Esophagus muscularis mucosa (tissue), 4 donors: ENCODE results near the gene LAMTOR5. TPM values are rescaled to one million over a fixed set of nuclear protein-coding genes. Genes with fewer than 3 reads are reported as not detected.

Source experiments
- DNase-seq: peaks from one replicate; pipeline ENCODE4 v3.0.0-alpha.2; 2017; ENCODE audit errors: extremely low spot score
- H3K27ac ChIP-seq, 4 donors: fragments of 200-600 bp; sonication (generic); replicated peaks in 1 of 4; 1 replicate in 3 of 4; 2 replicates in 1 of 4; pipeline ENCODE4 v1.5.1; 2016 to 2019; ENCODE audit warnings: mild to moderate bottlenecking in 1 of 4
- H3K27me3 ChIP-seq, 4 donors: fragments of 200-600 bp; sonication (generic); one replicate each; pipeline versions ENCODE4 v1.5.1 to v1.6.0; 2016 to 2019
- H3K36me3 ChIP-seq, 4 donors: fragments of 200-600 bp; sonication (generic); one replicate each; pipeline ENCODE4 v1.5.1; 2016 to 2019
- H3K4me1 ChIP-seq, 4 donors: fragments of 200-600 bp; sonication (generic); one replicate each; pipeline ENCODE4 v1.5.1; 2016 to 2019
- H3K4me3 ChIP-seq, 4 donors: fragments of 200-600 bp; sonication (generic); 1 replicate in 2 of 4; 2 replicates in 2 of 4; pipeline ENCODE4 v1.5.1; 2016 to 2019; ENCODE audit warnings: mild to moderate bottlenecking in 4 of 4, moderate library complexity in 1 of 4
- H3K9me3 ChIP-seq, 4 donors: fragments of 200-600 bp; sonication (generic); 1 replicate in 3 of 4; 2 replicates in 1 of 4; pipeline ENCODE4 v1.5.1; 2016 to 2019
- CTCF ChIP-seq, 3 experiments: fragments of 200-600 bp in 2 of 3; fragments of 450-650 bp in 1 of 3; sonication (generic) in 2 of 3; IDR thresholded peaks; one replicate each; pipeline ENCODE4 v1.5.1; 2017 to 2019; ENCODE audit warnings: antibody characterized with exemption in 3 of 3, mild to moderate bottlenecking in 2 of 3, moderate library complexity in 1 of 3
- EP300 ChIP-seq: sonication (generic); formaldehyde crosslinking; IDR thresholded peaks from one replicate; pipeline ENCODE4 v1.6.1; 2017; ENCODE audit warnings: antibody characterized with exemption
- POLR2A ChIP-seq: fragments of 450-650 bp; IDR thresholded peaks from one replicate; pipeline ENCODE4 v1.6.1; 2017; ENCODE audit warnings: antibody characterized with exemption, moderate library complexity, mild to moderate bottlenecking, low read depth
- POLR2AphosphoS5 ChIP-seq, 2 donors: sonication (generic); formaldehyde crosslinking; IDR thresholded peaks; one replicate each; pipeline ENCODE4 v1.6.1; 2017; ENCODE audit warnings: antibody characterized with exemption in 2 of 2
- WGBS: methylation state at CpG from one replicate; pipeline ENCODE4 v1.1.5; 2018; 5-methylcytosine and 5-hydroxymethylcytosine counted together
- intact Hi-C: fragments of 100-400 bp; cut with DNase I; formaldehyde crosslinking; loops from one replicate; pipeline ENCODE4 v1.15.1; 2023
- total RNA-seq, 4 donors: library from RNA; depleted of rRNA; stranded (reverse); fragments of >200 nt; gene quantifications; one replicate each; pipeline versions ENCODE4 v1.1.0 to v1.2.1, GENCODE V29; 2016

LAMTOR5 gene
- total RNA-seq, 4 donors from 2014 or later = 59.9 to 113 (median 71.0) TPM

GRCh38 chr1:110433213-110433612 lies 25.7 kb upstream of the LAMTOR5 start:
- Histone ChIP-seq H3K4me1 (no peaks in the 10 kb centered on the region), H3K27ac (no peak overlapping the region), H3K36me3 (no peaks in the 10 kb centered on the region), H3K9me3 (no peaks in the 10 kb centered on the region), H3K27me3 (peaks cover 0 to 21% (median 0%) of the 10 kb centered on the region in 4 donors), H3K4me3 (no peak overlapping the region)
- TF ChIP-seq CTCF (IDR thresholded peaks at IDR 0.05) (no peak), EP300 (no peak), POLR2AphosphoS5 (IDR thresholded peaks at IDR 0.05) (no peak), POLR2A (no peak)
- whole genome bisulfite sequencing = 82% methylated on average over 2 of the region's 2 CpGs
- DNase-seq = no peak
- intact Hi-C loops = no loop called here

GRCh38 chr1:110430901-110431300 lies 23.4 kb upstream of the LAMTOR5 start:
- H3K36me3 ChIP-seq = no peaks in the 10 kb centered on the region
- no peaks in the 10 kb centered on the region for H3K9me3 ChIP-seq
- TF ChIP-seq CTCF (IDR thresholded peaks at IDR 0.05) (no peak), EP300 (no peak), POLR2AphosphoS5 (IDR thresholded peaks at IDR 0.05) (no peak), POLR2A (no peak)
- 78% methylated on average over 4 of the region's 4 CpGs for WGBS
- DNase-seq = no peak
- no peaks in the 10 kb centered on the region for H3K4me1 ChIP-seq
- H3K4me3 ChIP-seq = no peak overlapping the region
- no peak overlapping the region for H3K27ac ChIP-seq
- peaks cover 0 to 21% (median 0%) of the 10 kb centered on the region in 4 donors for H3K27me3 ChIP-seq
- intact Hi-C loops = no loop called here

- no peaks in the 10 kb centered on the region for H3K9me3 ChIP-seq
- TF ChIP-seq EP300 (no peak), POLR2A (no peak), CTCF (IDR thresholded peaks at IDR 0.05) (no peak), POLR2AphosphoS5 (IDR thresholded peaks at IDR 0.05) (no peak)
- no peak for DNase-seq
- 80% methylated on average over 6 of the region's 6 CpGs for WGBS
- no peaks in the 10 kb centered on the region for H3K4me1 ChIP-seq
- no peaks in the 10 kb centered on the region for H3K36me3 ChIP-seq
- peaks cover 0 to 21% (median 0%) of the 10 kb centered on the region in 4 donors for H3K27me3 ChIP-seq
- no peak overlapping the region for H3K27ac ChIP-seq
- intact Hi-C loops = no loop called here
- no peak overlapping the region for H3K4me3 ChIP-seq
Measured at GRCh38 chr1:110430366-110430765, 22.9 kb upstream of the LAMTOR5 start.

GRCh38 chr1:110428946-110429345 lies 21.5 kb upstream of the LAMTOR5 start:
- peaks cover 0 to 4% (median 0%) of the 10 kb centered on the region in 4 donors for H3K4me1 ChIP-seq
- WGBS = 74% methylated on average over 4 of the region's 4 CpGs
- intact Hi-C loops = no loop called here
- no peaks in the 10 kb centered on the region for H3K36me3 ChIP-seq
- no peaks in the 10 kb centered on the region for H3K9me3 ChIP-seq
- no peak overlapping the region for H3K27ac ChIP-seq
- H3K27me3 ChIP-seq = peaks cover 0 to 21% (median 0%) of the 10 kb centered on the region in 4 donors
- TF ChIP-seq POLR2AphosphoS5 (IDR thresholded peaks at IDR 0.05) (no peak), EP300 (no peak), POLR2A (no peak)
- no peak for DNase-seq
- no peak overlapping the region for H3K4me3 ChIP-seq

GRCh38 chr1:110426854-110427253 lies 19.4 kb upstream of the LAMTOR5 start:
- WGBS = 36% methylated on average over 4 of the region's 4 CpGs
- Histone ChIP-seq H3K36me3 (no peaks in the 10 kb centered on the region), H3K4me3 (no peak overlapping the region), H3K4me1 (peaks cover 0 to 4% (median 0%) of the 10 kb centered on the region in 4 donors), H3K27ac (no peak overlapping the region), H3K27me3 (peaks cover 0 to 13% (median 0%) of the 10 kb centered on the region in 4 donors), H3K9me3 (no peaks in the 10 kb centered on the region)
- TF ChIP-seq POLR2AphosphoS5 (IDR thresholded peaks at IDR 0.05) (no peak), CTCF (IDR thresholded peaks at IDR 0.05) (no peak), POLR2A (no peak), EP300 (no peak)
- no peak for DNase-seq
- intact Hi-C loops = no loop called here
